Glutamatergic neuron (in vitro differentiated cells): ENCODE measurements around the gene ANKRD60. TPM values are rescaled to one million over a fixed set of nuclear protein-coding genes. Genes with fewer than 3 reads are reported as not detected.
A peak's percentile ranks its signal among the peaks of the same experiment; 100 is the strongest.

ENCODE experiments used
- DNase-seq: peaks from one replicate; pipeline ENCODE4 v3.0.0; 2022
- H3K27ac Mint-ChIP-seq: one replicate; pipeline ENCODE4 v1.8.0; 2020; ENCODE audit warnings: mild to moderate bottlenecking, mixed read lengths, inconsistent platforms; ENCODE audit not compliant: unreplicated experiment
- H3K27me3 Mint-ChIP-seq: one replicate; pipeline ENCODE4 v1.8.0; 2020; ENCODE audit warnings: mild to moderate bottlenecking, moderate library complexity, mixed read lengths, inconsistent platforms; ENCODE audit not compliant: unreplicated experiment
- H3K36me3 Mint-ChIP-seq: one replicate; pipeline ENCODE4 v1.8.0; 2020; ENCODE audit warnings: mild to moderate bottlenecking, mixed read lengths, inconsistent platforms; ENCODE audit not compliant: unreplicated experiment
- H3K4me1 Mint-ChIP-seq: one replicate; pipeline ENCODE4 v1.8.0; 2020; ENCODE audit warnings: mild to moderate bottlenecking, low read depth, mixed read lengths, inconsistent platforms; ENCODE audit not compliant: unreplicated experiment
- H3K4me3 Mint-ChIP-seq: one replicate; pipeline ENCODE4 v1.8.0; 2020; ENCODE audit warnings: mild to moderate bottlenecking, mixed read lengths, inconsistent platforms; ENCODE audit not compliant: unreplicated experiment
- H3K9me3 Mint-ChIP-seq: one replicate; pipeline ENCODE4 v1.8.0; 2020; ENCODE audit warnings: mild to moderate bottlenecking, moderate library complexity, mixed read lengths, inconsistent platforms; ENCODE audit not compliant: unreplicated experiment
- total RNA-seq: library from RNA; stranded (reverse); fragmentation: NEBNext Ultra II Directional; extraction: Animal tissue kit (Norgen Biotek cat#: 25700); gene quantifications from one replicate; pipeline ENCODE4 v1.2.1, GENCODE V29; 2021; ENCODE audit not compliant: unreplicated experiment
- TF ChIP-seq, protein P1 (sequence below): fragments of 200-600 bp; sonication (generic); IDR thresholded peaks from one replicate; pipeline ENCODE4 v1.5.0; 2021; ENCODE audit not compliant: partially characterized antibody, unreplicated experiment

Gene ANKRD60
- total RNA-seq, 1 donor from 2014 or later = not detected

DNA sequence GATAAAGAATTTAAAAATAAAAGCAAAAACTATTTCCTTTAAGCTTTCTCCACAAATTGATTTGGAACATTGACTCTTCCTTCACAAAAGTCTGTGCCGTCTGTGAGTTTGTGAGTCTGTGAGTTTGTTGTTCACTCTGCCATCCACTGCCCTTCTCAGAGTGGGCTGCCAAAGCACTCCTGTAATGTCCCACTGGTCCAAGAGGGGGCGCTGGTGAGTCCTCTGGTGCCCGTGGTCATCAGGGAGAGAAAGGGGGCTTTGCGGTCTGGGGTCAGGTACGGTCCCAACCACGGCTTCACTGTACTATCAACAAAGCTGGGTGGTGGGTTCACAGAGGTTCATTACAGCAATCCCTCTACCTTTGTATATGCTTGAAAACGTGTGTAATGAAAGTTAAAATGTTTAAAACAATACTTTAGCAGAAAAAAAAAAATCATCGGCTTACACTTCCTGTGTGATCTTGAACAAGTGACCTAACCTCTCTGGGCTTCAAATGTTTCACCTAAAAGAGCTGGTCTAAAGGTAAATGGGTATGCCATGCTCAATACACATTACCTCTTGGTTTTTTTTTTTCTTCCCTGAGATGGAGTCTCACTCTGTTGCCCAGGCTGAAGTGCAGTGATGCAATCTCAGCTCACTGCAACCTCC lies 5.6 kb upstream of the ANKRD60 start:
- Mint-ChIP-seq H3K36me3 (no peaks in the 10 kb centered on the region), H3K4me3 (no peak overlapping the region), H3K27me3 (peaks cover 5% of the 10 kb centered on the region), H3K4me1 (peaks cover 9% of the 10 kb centered on the region), H3K9me3 (peaks cover 4% of the 10 kb centered on the region), H3K27ac (no peak overlapping the region)
- DNase-seq = peak; percentile 82
- TF ChIP-seq, protein P1, sequence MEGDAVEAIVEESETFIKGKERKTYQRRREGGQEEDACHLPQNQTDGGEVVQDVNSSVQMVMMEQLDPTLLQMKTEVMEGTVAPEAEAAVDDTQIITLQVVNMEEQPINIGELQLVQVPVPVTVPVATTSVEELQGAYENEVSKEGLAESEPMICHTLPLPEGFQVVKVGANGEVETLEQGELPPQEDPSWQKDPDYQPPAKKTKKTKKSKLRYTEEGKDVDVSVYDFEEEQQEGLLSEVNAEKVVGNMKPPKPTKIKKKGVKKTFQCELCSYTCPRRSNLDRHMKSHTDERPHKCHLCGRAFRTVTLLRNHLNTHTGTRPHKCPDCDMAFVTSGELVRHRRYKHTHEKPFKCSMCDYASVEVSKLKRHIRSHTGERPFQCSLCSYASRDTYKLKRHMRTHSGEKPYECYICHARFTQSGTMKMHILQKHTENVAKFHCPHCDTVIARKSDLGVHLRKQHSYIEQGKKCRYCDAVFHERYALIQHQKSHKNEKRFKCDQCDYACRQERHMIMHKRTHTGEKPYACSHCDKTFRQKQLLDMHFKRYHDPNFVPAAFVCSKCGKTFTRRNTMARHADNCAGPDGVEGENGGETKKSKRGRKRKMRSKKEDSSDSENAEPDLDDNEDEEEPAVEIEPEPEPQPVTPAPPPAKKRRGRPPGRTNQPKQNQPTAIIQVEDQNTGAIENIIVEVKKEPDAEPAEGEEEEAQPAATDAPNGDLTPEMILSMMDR = peak; percentile 79

DNA sequence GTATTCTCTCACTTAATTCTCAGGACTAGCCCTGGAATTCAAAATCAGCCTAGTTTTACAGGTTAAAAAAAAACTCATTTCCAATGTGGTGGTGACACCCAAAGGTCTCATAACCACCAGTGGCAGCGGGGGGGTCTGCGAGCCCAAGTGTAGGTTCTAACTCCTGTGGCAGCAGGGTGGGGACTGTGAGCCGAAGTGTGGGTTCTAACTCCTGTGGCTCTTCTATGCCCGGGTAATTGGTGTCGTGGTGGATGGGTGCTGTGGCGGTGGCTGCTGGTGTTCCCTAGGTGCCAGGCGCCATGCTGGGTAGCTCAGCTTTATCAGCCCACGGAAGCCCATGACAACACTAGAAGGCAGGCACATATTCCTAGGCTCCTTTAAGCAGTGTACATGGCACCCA lies 4.9 kb upstream of the ANKRD60 start:
- TF ChIP-seq, protein P1 = no peak
- H3K4me1 Mint-ChIP-seq = peaks cover 12% of the 10 kb centered on the region
- no peak overlapping the region for H3K4me3 Mint-ChIP-seq
- no peak for DNase-seq
- no peak overlapping the region for H3K27ac Mint-ChIP-seq
- no peaks in the 10 kb centered on the region for H3K36me3 Mint-ChIP-seq
- H3K9me3 Mint-ChIP-seq = peaks cover 4% of the 10 kb centered on the region
- peaks cover 7% of the 10 kb centered on the region for H3K27me3 Mint-ChIP-seq

DNA sequence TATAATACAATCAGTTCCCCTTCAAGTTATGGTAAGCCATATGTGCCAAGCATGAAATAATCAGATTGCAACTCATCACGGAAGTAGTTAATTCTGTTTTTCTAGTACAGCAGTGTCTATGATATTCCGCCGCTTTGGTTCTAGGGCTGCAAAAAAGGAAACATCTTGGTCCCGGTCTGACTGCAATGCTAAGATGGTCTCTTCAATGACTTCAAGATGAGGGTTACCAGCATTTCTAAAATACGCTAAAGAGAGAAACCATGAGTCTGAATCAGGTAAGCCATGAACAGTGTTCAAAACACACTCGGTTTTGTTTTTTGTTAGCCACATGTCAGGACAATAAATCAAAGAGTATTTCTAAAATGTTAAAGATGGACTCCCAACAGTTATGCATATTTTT lies 3.2 kb upstream of the ANKRD60 start:
- TF ChIP-seq, protein P1 = no peak
- H3K27me3 Mint-ChIP-seq = peaks cover 19% of the 10 kb centered on the region
- H3K4me1 Mint-ChIP-seq = peaks cover 12% of the 10 kb centered on the region
- no peak for DNase-seq
- no peak overlapping the region for H3K27ac Mint-ChIP-seq
- no peak overlapping the region for H3K4me3 Mint-ChIP-seq
- H3K9me3 Mint-ChIP-seq = peaks cover 9% of the 10 kb centered on the region
- peaks cover 8% of the 10 kb centered on the region for H3K36me3 Mint-ChIP-seq

DNA sequence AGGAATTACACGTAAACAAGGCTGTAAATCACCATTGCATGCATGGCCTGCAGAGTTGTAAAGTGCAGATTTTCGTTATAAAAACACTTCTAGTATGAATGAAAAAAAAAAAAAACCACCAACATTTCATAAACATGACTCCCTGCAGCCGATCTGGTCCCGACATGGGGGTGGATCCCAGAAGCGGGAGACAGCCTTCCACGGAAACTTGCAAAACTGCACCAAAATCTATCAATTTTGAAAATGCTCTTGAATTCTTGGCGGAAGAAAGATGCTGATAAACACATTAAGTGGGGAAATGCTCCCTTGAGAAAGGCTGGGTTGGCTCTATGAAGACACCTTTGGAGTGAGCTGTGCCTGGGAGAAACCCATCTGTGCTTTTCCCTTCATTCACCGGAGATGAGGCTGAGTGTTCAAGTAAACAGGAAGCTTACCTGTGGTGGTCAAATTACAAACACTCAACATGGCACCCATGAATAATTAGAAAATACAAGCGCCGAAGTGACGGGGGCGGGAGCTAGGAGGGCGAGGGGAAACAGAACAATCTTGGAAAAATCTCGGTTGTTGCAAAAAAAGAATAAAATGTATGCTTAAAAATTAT lies 845 bp upstream of the ANKRD60 start:
- peaks cover 7% of the 10 kb centered on the region for H3K4me1 Mint-ChIP-seq
- H3K36me3 Mint-ChIP-seq = peaks cover 10% of the 10 kb centered on the region
- H3K27ac Mint-ChIP-seq = peak overlapping the region; percentile 24
- H3K27me3 Mint-ChIP-seq = peaks cover 27% of the 10 kb centered on the region
- H3K4me3 Mint-ChIP-seq = peak overlapping the region; percentile 82
- DNase-seq = no peak
- peaks cover 7% of the 10 kb centered on the region for H3K9me3 Mint-ChIP-seq
- TF ChIP-seq, protein P1 = no peak

DNA sequence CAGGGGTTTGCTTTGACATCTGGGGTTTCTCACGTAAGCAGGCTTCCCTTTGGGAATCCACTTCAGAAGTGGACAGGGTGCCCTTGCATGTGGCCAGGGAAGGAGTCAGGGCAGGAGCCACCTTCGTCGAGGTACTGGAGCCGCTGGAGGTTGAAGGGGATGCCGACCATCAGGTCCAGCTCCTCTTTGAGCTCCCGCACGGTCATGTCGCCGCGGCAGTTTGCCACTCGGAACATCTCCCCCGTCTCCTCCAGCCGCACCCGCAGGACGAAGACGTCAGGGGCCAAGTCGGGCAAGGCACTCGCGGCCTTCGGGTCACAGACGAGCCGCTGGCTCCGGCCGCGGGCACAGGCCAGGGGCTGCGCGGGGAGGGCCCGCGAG lies 360 bp downstream of the ANKRD60 start:
- Mint-ChIP-seq H3K4me3 (peak overlapping the region; percentile 82), H3K4me1 (peaks cover 7% of the 10 kb centered on the region), H3K27ac (no peak overlapping the region), H3K9me3 (peaks cover 5% of the 10 kb centered on the region), H3K27me3 (peaks cover 27% of the 10 kb centered on the region), H3K36me3 (peaks cover 10% of the 10 kb centered on the region)
- no peak for DNase-seq
- TF ChIP-seq, protein P1 = no peak
